Neural progenitor cell (in vitro differentiated cells): ENCODE measurements around the gene SLC27A1.
"Not testable (repeated sequence)": the region's sequence is repeated elsewhere in the genome, so short reads cannot be mapped to it uniquely, and the experiment has no call there.

Experiments used
- EZH2 ChIP-seq: fragments of 200-600 bp; sonication (generic); IDR thresholded peaks from 2 replicates; pipeline ENCODE4 v1.6.1; 2017; ENCODE audit warnings: antibody characterized with exemption, mild to moderate bottlenecking, moderate library complexity
- EZH2phosphoT487 ChIP-seq: fragments of 200-600 bp; sonication (generic); IDR thresholded peaks from 2 replicates; pipeline ENCODE4 v1.6.1; 2017; ENCODE audit warnings: antibody characterized with exemption

- TF ChIP-seq EZH2phosphoT487, EZH2: not testable (repeated sequence)
These were observed 48.3 kb downstream of the SLC27A1 start for GRCh38 chr19:17518654-17519053.
